Activated CD8-positive, alpha-beta memory T cell treated with anti-CD3 and anti-CD28 coated beads, Interleukin-2, amount 10 ng/mL, durations not matched to agents 7 days and 5 days (primary cell): ENCODE results near the gene SRGAP1. TPM values are rescaled to one million over a fixed set of nuclear protein-coding genes. Genes with fewer than 3 reads are reported as not detected.

Source experiments
- total RNA-seq, 2 experiments: library from RNA; stranded (reverse); gene quantifications; one replicate each; pipeline ENCODE4 v1.2.3, GENCODE V29; 2021

Gene SRGAP1
- total RNA-seq, 2 experiments from 2014 or later, result 0.14 TPM; not detected in 1

Other genes with a start within 250 kb of the SRGAP1 start
- gene DPY19L2, start 176.2 kb upstream of the SRGAP1 start, total RNA-seq, result 1 to 10 TPM; 5.2 to 6.0 TPM
- gene RXYLT1, start 64.8 kb upstream of the SRGAP1 start, total RNA-seq, result 10 to 100 TPM; 13.2 to 19.0 TPM